Thoracic aorta (tissue), 2 donors: ENCODE results near the gene MYOG. TPM values are rescaled to one million over a fixed set of nuclear protein-coding genes. Genes with fewer than 3 reads are reported as not detected.

ENCODE experiments used
- ATAC-seq: fragments of 150-250 bp; one replicate; pipeline ENCODE4 v1.8.0; 2017; ENCODE audit warnings: low read depth; ENCODE audit not compliant: insufficient number of reproducible peaks, low FRiP score
- DNase-seq: peaks from one replicate; pipeline ENCODE4 v3.0.0-alpha.2; 2020; ENCODE audit warnings: low spot score
- H3K27ac ChIP-seq, 2 donors: fragments of 200-600 bp; sonication (generic); 1 replicate in 1 of 2; 2 replicates in 1 of 2; pipeline ENCODE4 v1.5.1; 2016; ENCODE audit warnings: mild to moderate bottlenecking in 2 of 2, moderate library complexity in 2 of 2
- H3K27me3 ChIP-seq: fragments of 200-600 bp; sonication (generic); replicated peaks from 2 replicates; pipeline ENCODE4 v1.6.0; 2016; ENCODE audit warnings: mild to moderate bottlenecking; ENCODE audit not compliant: insufficient read depth
- H3K36me3 ChIP-seq: fragments of 200-600 bp; sonication (generic); one replicate; pipeline ENCODE4 v1.5.1; 2016
- H3K4me1 ChIP-seq, 2 donors: fragments of 200-600 bp; sonication (generic); 1 replicate in 1 of 2; 2 replicates in 1 of 2; pipeline versions ENCODE4 v1.5.1 to v1.6.0; 2016; ENCODE audit warnings: low read depth in 2 of 2, mild to moderate bottlenecking in 1 of 2; ENCODE audit not compliant: control insufficient read depth in 1 of 2
- H3K4me3 ChIP-seq: fragments of 200-600 bp; sonication (generic); 2 replicates; pipeline ENCODE4 v1.5.1; 2016; ENCODE audit warnings: mild to moderate bottlenecking
- H3K9me3 ChIP-seq: fragments of 200-600 bp; sonication (generic); 2 replicates; pipeline ENCODE4 v1.5.1; 2016
- total RNA-seq, 2 donors: library from RNA; depleted of rRNA; stranded (reverse); fragments of >200 nt; gene quantifications; one replicate each; pipeline versions ENCODE4 v1.1.0 to v1.2.3, GENCODE V29; 2016
- TF ChIP-seq, protein P1 (sequence below): fragments of 200-600 bp; sonication (generic); IDR thresholded peaks from one replicate; pipeline ENCODE4 v1.5.1; 2019; ENCODE audit warnings: antibody characterized with exemption

Gene MYOG
- total RNA-seq, 2 donors from 2014 or later: not detected

DNA sequence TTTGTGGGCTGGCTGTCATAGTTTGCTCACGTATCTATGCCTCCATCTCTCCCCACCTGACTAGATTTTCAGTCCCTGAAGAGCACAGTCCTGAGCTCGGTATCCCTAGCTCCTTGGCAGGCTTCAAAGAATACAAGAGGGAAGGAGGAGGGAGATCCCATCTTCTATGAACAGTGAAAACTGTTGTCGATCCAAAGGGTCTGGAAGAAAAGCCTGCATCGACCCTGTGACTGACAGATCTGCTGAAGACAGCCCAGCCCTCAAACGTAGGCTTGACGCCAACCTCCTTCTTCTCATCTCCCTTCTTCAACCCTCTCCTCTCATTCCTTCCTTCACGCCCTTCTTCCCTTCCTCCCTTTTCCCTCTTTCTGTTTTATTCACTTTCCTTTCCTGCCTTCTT, 28.4 kb upstream of the MYOG start:
- TF ChIP-seq, protein P1, sequence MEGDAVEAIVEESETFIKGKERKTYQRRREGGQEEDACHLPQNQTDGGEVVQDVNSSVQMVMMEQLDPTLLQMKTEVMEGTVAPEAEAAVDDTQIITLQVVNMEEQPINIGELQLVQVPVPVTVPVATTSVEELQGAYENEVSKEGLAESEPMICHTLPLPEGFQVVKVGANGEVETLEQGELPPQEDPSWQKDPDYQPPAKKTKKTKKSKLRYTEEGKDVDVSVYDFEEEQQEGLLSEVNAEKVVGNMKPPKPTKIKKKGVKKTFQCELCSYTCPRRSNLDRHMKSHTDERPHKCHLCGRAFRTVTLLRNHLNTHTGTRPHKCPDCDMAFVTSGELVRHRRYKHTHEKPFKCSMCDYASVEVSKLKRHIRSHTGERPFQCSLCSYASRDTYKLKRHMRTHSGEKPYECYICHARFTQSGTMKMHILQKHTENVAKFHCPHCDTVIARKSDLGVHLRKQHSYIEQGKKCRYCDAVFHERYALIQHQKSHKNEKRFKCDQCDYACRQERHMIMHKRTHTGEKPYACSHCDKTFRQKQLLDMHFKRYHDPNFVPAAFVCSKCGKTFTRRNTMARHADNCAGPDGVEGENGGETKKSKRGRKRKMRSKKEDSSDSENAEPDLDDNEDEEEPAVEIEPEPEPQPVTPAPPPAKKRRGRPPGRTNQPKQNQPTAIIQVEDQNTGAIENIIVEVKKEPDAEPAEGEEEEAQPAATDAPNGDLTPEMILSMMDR: no peak
- no peak for ATAC-seq

DNA sequence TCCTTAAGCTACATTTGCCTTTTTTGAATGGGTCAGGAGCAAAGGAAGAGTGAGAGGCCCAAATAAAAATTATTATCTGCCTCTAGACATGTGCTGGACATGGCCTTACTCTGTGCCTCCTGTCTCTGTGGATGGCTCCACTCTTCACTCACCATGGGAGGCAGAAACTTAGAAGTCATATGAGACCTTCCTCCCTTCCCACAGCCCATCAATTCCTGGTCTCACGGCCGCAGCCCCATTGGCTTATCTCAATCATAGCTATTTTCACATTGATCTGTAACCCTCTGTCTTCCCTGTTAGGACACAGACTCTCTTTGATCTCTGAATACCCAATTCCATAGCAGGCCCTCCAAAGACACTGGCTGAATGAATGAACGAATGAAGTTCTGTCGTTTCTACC, 27.5 kb upstream of the MYOG start:
- Histone ChIP-seq H3K27me3 (no peaks in the 10 kb centered on the region), H3K9me3 (no peaks in the 10 kb centered on the region), H3K27ac (no peak overlapping the region), H3K4me1 (peaks cover 0 to 8% of the 10 kb centered on the region in 2 donors), H3K36me3 (no peaks in the 10 kb centered on the region), H3K4me3 (no peak overlapping the region)
- DNase-seq (no peak), ATAC-seq (no peak)
- TF ChIP-seq, protein P1: no peak

More for the DNA sequence above, 28.4 kb upstream of the MYOG start:
- Histone ChIP-seq H3K9me3 (no peaks in the 10 kb centered on the region), H3K36me3 (no peaks in the 10 kb centered on the region), H3K27ac (no peak overlapping the region), H3K4me1 (peaks cover 0 to 9% of the 10 kb centered on the region in 2 donors), H3K4me3 (no peak overlapping the region), H3K27me3 (no peaks in the 10 kb centered on the region)
- DNase-seq: no peak

DNA sequence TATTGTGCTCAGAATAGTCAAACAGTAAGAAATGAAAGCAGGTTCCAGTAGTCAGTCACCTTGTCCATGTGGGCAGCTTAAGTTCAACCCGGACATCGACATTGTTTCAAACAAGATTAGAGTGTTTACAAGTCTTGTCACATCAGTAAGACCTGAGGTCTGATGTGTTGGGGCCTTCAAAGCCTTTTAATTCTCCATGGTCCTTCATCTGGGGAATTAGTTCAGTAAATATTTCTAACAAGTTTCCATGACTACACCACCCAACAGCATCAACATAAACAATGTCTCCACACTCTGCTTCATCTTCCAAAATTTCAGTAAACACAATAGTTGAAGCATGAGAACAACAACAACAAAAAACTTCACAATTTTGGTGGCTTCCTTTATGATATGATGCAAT, 26.7 kb upstream of the MYOG start:
- H3K4me1 ChIP-seq: no peaks in the 10 kb centered on the region
- DNase-seq (no peak), ATAC-seq (no peak)
- H3K36me3 ChIP-seq: no peaks in the 10 kb centered on the region
- H3K4me3 ChIP-seq: no peak overlapping the region
- H3K27me3 ChIP-seq: no peaks in the 10 kb centered on the region
- TF ChIP-seq, protein P1: no peak
- no peak overlapping the region for H3K27ac ChIP-seq
- H3K9me3 ChIP-seq: no peaks in the 10 kb centered on the region

DNA sequence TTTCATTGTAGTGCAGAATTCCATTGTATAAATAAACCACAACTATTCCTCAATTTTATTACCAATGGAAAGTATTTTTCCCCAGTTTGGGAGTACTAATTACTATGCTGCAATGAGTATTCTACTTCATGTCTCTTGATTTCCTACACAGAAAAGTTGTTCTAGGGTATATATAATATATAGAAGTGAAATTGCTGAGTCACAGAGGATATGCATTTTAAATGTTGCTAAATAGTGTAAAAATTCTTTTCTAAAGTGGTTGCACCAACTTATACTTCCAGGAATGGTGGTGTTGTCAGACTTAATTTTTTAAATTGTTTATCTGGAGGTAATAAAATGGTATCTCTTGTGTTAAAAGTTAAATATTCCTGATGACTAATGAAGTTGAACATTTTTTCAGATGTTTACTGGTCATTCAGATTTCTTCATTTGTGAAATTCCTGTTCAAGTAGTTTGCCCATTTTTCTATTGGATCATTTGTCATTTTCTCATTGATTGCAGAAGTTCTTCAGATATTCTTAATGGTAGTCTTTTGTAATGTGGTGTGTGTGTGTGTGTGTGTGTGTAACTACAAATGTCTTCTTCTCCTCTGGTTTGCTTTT, 19.1 kb upstream of the MYOG start:
- ATAC-seq (no peak), DNase-seq (no peak)
- Histone ChIP-seq H3K27me3 (no peaks in the 10 kb centered on the region), H3K27ac (no peak overlapping the region), H3K4me1 (no peaks in the 10 kb centered on the region), H3K4me3 (no peak overlapping the region), H3K9me3 (peaks cover 8% of the 10 kb centered on the region), H3K36me3 (no peaks in the 10 kb centered on the region)
- TF ChIP-seq, protein P1: no peak

DNA sequence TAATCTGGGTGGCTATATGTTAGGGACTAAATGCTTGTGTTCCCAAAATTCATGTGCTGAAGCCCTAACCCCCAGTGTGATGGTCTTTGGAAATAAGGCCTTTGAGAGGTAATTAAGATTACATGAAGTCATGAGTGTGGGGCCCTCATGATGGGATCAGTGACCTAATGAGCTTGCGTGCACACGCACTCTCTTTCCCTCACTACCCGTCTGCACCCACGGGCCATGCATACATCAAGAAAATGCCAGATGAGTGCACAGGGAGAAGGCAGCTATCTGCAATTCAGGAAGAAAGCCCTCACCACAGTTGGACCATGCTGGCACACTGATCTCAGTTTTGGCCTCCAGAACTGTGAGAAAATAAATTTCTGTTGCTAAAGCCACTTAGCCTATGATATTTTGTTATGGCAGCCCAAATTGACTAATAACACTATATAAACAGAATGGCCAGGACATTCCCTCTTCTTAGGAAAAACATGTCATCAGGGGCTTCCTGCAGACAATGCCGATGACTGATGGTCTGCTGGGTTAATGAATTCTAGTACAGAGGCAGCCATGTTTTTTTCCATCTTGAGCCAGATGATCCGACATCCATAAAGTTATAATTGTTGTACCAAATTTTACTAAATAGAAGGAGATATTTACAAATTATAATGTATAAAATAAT, 18.1 kb upstream of the MYOG start:
- no peak for ATAC-seq
- no peaks in the 10 kb centered on the region for H3K27me3 ChIP-seq

More for the DNA sequence above, 18.1 kb upstream of the MYOG start:
- H3K4me3 ChIP-seq: no peak overlapping the region
- no peaks in the 10 kb centered on the region for H3K36me3 ChIP-seq
- TF ChIP-seq, protein P1: no peak
- no peaks in the 10 kb centered on the region for H3K4me1 ChIP-seq
- H3K9me3 ChIP-seq: peaks cover 8% of the 10 kb centered on the region
- no peak for DNase-seq
- H3K27ac ChIP-seq: no peak overlapping the region
